ENCODE results near the gene HOXD4. TPM values are rescaled to one million over a fixed set of nuclear protein-coding genes. Genes with fewer than 3 reads are reported as not detected.
A peak's percentile ranks its signal among the peaks of the same experiment; 100 is the strongest.

The HOXD4 gene
- total RNA-seq, 2 experiments from 2014 or later: not detected

DNA sequence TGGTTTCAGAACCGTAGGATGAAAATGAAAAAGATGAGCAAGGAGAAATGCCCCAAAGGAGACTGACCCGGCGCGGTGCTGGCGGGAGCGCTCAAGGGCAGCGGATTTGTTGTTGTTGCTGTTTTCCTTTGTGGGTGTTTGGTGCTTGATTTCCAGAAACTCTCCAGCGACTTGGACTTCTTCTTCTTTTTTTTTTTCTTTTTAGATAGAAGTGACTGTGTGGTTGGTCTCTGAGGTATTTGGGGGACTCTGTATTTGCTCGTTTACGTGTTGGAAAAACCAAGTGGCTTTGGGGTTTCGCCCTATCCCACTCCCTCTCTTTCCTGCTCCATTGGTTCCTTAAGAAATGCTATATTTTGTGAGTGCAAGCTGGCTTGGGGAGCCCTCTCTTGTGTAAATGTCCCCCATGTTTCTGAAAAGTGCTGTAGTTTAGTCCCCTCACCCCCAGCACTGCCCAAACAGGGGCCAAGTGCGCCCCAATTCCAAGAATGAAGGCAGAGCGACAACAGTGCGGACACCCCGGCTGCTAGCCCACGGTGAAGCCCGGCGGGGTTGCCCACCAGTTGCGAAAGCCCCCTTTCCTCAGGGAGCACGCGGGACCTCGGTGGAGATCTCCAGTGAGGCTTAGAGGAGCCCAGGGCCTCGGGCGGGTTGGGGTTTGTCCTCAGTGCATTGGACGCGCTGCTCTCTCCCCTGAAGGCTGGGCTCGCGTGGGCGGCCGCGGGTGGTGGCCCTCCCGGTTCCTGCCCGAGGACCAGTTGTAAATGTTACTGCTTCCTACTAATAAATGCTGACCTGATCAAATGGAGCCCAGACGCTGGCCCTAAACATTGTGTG, 27.0 kb upstream of the HOXD4 start:
- Histone ChIP-seq H3K36me3 (ENCODE audit: insufficient read depth, low read length) (no peaks in the 10 kb centered on the region), H3K27ac (ENCODE audit: low read depth in 1 of 2, low read length in 2 of 2) (no peak overlapping the region), H3K4me1 (ENCODE audit: insufficient read depth, low read length) (peaks cover 37% of the 10 kb centered on the region), H3K4me3 (ENCODE audit: low read length) (no peak overlapping the region), H3K27me3 (ENCODE audit: control insufficient read depth in 1 of 2, insufficient read depth in 2 of 2, low read length in 2 of 2) (peaks cover 90 to 98% of the 10 kb centered on the region in 2 experiments), H3K9me3 (ENCODE audit: control insufficient read depth in 1 of 2, insufficient read depth in 1 of 2, low read length in 2 of 2) (peaks cover 0 to 50% of the 10 kb centered on the region in 2 experiments)
- Mint-ChIP-seq H3K36me3 (ENCODE audit: low read depth) (no peaks in the 10 kb centered on the region), H3K4me1 (ENCODE audit: low read depth) (peaks cover 30% of the 10 kb centered on the region), H3K27me3 (peaks cover 94% of the 10 kb centered on the region), H3K27ac (no peak overlapping the region), H3K4me3 (peak overlapping the region; percentile 57), H3K9me3 (no peaks in the 10 kb centered on the region)
- TF ChIP-seq, protein P1, sequence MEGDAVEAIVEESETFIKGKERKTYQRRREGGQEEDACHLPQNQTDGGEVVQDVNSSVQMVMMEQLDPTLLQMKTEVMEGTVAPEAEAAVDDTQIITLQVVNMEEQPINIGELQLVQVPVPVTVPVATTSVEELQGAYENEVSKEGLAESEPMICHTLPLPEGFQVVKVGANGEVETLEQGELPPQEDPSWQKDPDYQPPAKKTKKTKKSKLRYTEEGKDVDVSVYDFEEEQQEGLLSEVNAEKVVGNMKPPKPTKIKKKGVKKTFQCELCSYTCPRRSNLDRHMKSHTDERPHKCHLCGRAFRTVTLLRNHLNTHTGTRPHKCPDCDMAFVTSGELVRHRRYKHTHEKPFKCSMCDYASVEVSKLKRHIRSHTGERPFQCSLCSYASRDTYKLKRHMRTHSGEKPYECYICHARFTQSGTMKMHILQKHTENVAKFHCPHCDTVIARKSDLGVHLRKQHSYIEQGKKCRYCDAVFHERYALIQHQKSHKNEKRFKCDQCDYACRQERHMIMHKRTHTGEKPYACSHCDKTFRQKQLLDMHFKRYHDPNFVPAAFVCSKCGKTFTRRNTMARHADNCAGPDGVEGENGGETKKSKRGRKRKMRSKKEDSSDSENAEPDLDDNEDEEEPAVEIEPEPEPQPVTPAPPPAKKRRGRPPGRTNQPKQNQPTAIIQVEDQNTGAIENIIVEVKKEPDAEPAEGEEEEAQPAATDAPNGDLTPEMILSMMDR (IDR thresholded peaks at IDR 0.05): no peak
- ATAC-seq (ENCODE audit: poor library complexity): no peak
- ChIA-PET CTCF (interaction anchor here (4.4 kb wide), 1 partner anchor 1025 kb away, joined by 32 read pairs; no protein-coding TSS in a partner anchor), POLR2A (no interaction called here)
- intact Hi-C loops (cut with DNase I, micrococcal nuclease): loop anchor here in 1 of 2 experiments (10.0 kb wide), 1 partner anchor 50 kb away; no protein-coding TSS in a partner anchor
- DNase-seq: no peak

GRCh38 chr2:176124947-176125771, 26.2 kb upstream of the HOXD4 start:
- POLR2A ChIA-PET: no interaction called here
- TF ChIP-seq, protein P1 (IDR thresholded peaks at IDR 0.05): no peak
- Mint-ChIP-seq H3K4me3 (peak overlapping the region; percentile 55), H3K27ac (no peak overlapping the region), H3K36me3 (ENCODE audit: low read depth) (no peaks in the 10 kb centered on the region), H3K4me1 (ENCODE audit: low read depth) (peaks cover 30% of the 10 kb centered on the region), H3K9me3 (no peaks in the 10 kb centered on the region), H3K27me3 (peaks cover 87% of the 10 kb centered on the region)
- H3K4me3 ChIP-seq (ENCODE audit: low read length): no peak overlapping the region
- peaks cover 82 to 93% of the 10 kb centered on the region in 2 experiments for H3K27me3 ChIP-seq (ENCODE audit: control insufficient read depth in 1 of 2, insufficient read depth in 2 of 2, low read length in 2 of 2)
- no peaks in the 10 kb centered on the region for H3K36me3 ChIP-seq (ENCODE audit: insufficient read depth, low read length)
- peaks cover 0 to 53% of the 10 kb centered on the region in 2 experiments for H3K9me3 ChIP-seq (ENCODE audit: control insufficient read depth in 1 of 2, insufficient read depth in 1 of 2, low read length in 2 of 2)
- ATAC-seq (ENCODE audit: poor library complexity) (no peak), DNase-seq (no peak)
- H3K4me1 ChIP-seq (ENCODE audit: insufficient read depth, low read length): peaks cover 41% of the 10 kb centered on the region
- intact Hi-C loops (cut with DNase I, micrococcal nuclease): loop anchor here (5.0 to 10.0 kb wide), 3 partner anchors 50 to 687 kb away; no protein-coding TSS in a partner anchor
- CTCF ChIA-PET: interaction anchor here (1.6 to 4.4 kb wide), 3 partner anchors 319 to 1024 kb away, joined by 3 to 42 read pairs (median 32); no protein-coding TSS in a partner anchor
- no peak overlapping the region for H3K27ac ChIP-seq (ENCODE audit: low read depth in 1 of 2, low read length in 2 of 2)

GRCh38 chr2:176125772-176126054, 25.6 kb upstream of the HOXD4 start:
- ATAC-seq (ENCODE audit: poor library complexity) (no peak), DNase-seq (no peak)
- Mint-ChIP-seq H3K27me3 (peaks cover 84% of the 10 kb centered on the region), H3K4me1 (ENCODE audit: low read depth) (peaks cover 31% of the 10 kb centered on the region), H3K4me3 (no peak overlapping the region), H3K9me3 (no peaks in the 10 kb centered on the region), H3K27ac (no peak overlapping the region), H3K36me3 (ENCODE audit: low read depth) (no peaks in the 10 kb centered on the region)
- peaks cover 45% of the 10 kb centered on the region for H3K4me1 ChIP-seq (ENCODE audit: insufficient read depth, low read length)
- ChIA-PET POLR2A (no interaction called here), CTCF (interaction anchor here (1.6 to 4.4 kb wide), 4 partner anchors 318 to 1023 kb away, joined by 3 to 42 read pairs (median 19); no protein-coding TSS in a partner anchor)
- intact Hi-C loops (cut with DNase I, micrococcal nuclease): loop anchor here (2.0 to 10.0 kb wide), 6 partner anchors 49 to 1023 kb away; no protein-coding TSS in a partner anchor
- no peak overlapping the region for H3K27ac ChIP-seq (ENCODE audit: low read depth in 1 of 2, low read length in 2 of 2)
- H3K9me3 ChIP-seq (ENCODE audit: control insufficient read depth in 1 of 2, insufficient read depth in 1 of 2, low read length in 2 of 2): peaks cover 0 to 50% of the 10 kb centered on the region in 2 experiments
- peaks cover 79 to 90% of the 10 kb centered on the region in 2 experiments for H3K27me3 ChIP-seq (ENCODE audit: control insufficient read depth in 1 of 2, insufficient read depth in 2 of 2, low read length in 2 of 2)
- no peaks in the 10 kb centered on the region for H3K36me3 ChIP-seq (ENCODE audit: insufficient read depth, low read length)
- TF ChIP-seq, protein P1 (IDR thresholded peaks at IDR 0.05): no peak
- no peak overlapping the region for H3K4me3 ChIP-seq (ENCODE audit: low read length)
